ENCODE measurements around the gene ID1.
"Not testable (repeated sequence)": the region's sequence is repeated elsewhere in the genome, so short reads cannot be mapped to it uniquely, and the experiment has no call there.

The ID1 gene

DNA sequence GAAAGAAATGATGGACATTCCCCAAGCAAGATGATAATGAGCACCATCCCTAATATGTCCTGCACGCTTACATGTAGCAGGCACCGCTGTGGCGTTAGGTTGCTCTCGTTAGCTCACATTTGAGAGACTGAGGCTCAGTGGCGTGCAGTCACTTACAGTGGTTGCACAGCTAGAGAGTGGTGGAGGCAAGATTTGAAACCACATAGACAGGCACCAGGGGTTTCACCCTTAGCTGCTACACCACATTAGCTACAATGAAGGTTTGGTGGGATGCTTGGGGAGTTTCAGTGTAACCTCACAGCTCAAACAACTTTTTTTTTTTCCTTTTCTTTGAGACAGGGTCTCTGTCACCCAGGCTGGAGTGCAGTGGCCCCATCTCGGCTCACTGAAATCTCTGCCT, 36.3 kb downstream of the ID1 start:
- Histone ChIP-seq H3K36me3 (ENCODE audit: insufficient read depth, insufficient read length, low read length) (no peaks in the 10 kb centered on the region), H3K9me3 (ENCODE audit: insufficient read depth, low read length) (no peaks in the 10 kb centered on the region), H3K9ac (ENCODE audit: insufficient read length, low read depth) (no peak overlapping the region), H3K4me1 (ENCODE audit: insufficient read depth, insufficient read length) (peaks cover 10% of the 10 kb centered on the region), H3K27me3 (ENCODE audit: insufficient read depth, insufficient read length) (no peaks in the 10 kb centered on the region), H3K4me3 (ENCODE audit: insufficient read length, low read depth) (no peak overlapping the region)
- DNase-seq (ENCODE audit: low read depth, low spot score), result no peak
- TF ChIP-seq SUZ12 (IDR thresholded peaks at IDR 0.05; ENCODE audit: extremely low read depth, insufficient read depth, insufficient read length), result no peak
- no peak for TF ChIP-seq ZNF274 (IDR thresholded peaks at IDR 0.05; ENCODE audit: low read depth, low read length)
- TF ChIP-seq YY1 (IDR thresholded peaks at IDR 0.05; ENCODE audit: insufficient read depth, insufficient read length), result no peak

DNA sequence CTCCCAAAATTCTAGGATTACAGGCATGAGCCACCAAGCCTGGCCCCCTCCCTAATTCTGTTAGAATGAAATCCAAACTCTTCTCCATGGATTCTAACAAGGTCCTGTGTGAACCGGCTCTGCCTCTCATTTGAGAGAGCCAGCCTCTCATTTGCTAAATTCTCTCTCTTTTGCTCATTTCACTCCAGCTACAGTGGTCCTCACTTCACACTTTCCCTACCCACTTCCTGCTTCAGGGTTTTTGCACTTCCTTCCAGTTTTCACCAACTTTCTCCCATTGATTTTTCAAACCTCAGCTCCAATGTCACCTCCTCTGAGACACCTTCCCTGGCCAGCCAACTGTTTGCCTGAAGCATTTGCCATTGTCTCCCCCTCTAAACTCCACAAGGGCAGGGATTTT, 37.7 kb downstream of the ID1 start:
- no peak for DNase-seq (ENCODE audit: low read depth, low spot score)
- H3K27me3 ChIP-seq (ENCODE audit: insufficient read depth, insufficient read length), result no peaks in the 10 kb centered on the region
- no peak overlapping the region for H3K4me3 ChIP-seq (ENCODE audit: insufficient read length, low read depth)
- H3K4me1 ChIP-seq (ENCODE audit: insufficient read depth, insufficient read length), result peaks cover 8% of the 10 kb centered on the region
- H3K9me3 ChIP-seq (ENCODE audit: insufficient read depth, low read length), result no peaks in the 10 kb centered on the region
- H3K9ac ChIP-seq (ENCODE audit: insufficient read length, low read depth), result no peak overlapping the region
- no peak for TF ChIP-seq ZNF274 (IDR thresholded peaks at IDR 0.05; ENCODE audit: low read depth, low read length)
- no peaks in the 10 kb centered on the region for H3K36me3 ChIP-seq (ENCODE audit: insufficient read depth, insufficient read length, low read length)

DNA sequence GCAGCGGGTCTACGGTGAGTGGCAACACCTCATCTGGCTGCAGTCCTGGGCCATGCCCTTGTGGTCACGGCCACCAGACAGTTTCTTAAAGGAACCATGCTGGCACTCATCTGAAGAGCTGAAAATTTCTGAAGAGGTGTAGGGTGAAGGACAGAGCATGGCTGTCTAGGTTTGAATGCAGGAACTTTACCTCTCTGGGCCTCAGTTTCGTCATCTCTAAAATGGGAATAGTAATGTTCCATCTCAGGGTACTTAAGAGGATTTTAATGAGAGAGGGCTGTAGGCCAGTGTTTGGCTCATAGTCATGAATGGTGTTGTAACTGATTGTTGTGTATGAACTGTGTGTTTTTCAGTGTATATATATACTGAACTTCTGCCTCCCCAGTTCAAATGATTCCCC, 38.4 kb downstream of the ID1 start:
- peaks cover 8% of the 10 kb centered on the region for H3K4me1 ChIP-seq (ENCODE audit: insufficient read depth, insufficient read length)

DNA sequence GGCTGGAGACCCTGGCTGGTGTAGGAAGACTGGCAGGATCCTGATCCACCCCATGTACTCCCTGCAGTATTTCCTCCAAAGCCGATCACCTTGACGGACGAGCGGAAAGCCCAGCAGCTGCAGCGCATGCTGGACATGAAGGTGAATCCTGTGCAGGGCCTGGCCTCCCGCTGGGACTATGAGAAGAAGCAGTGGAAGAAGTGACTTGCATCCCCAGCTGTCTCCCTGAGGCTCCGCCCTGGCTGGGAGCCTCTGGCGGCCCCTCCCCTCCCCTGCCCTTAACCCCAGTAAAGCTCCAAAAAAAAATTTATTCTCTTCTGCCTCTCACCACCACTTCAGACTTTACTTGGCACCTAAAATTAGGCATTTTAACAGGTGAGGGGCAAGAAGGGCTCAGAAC, 39.6 kb downstream of the ID1 start:
- Histone ChIP-seq H3K9me3 (ENCODE audit: insufficient read depth, low read length) (no peaks in the 10 kb centered on the region), H3K9ac (ENCODE audit: insufficient read length, low read depth) (peak overlapping the region; percentile 32), H3K27me3 (ENCODE audit: insufficient read depth, insufficient read length) (no peaks in the 10 kb centered on the region), H3K4me3 (ENCODE audit: insufficient read length, low read depth) (no peak overlapping the region), H3K4me1 (ENCODE audit: insufficient read depth, insufficient read length) (peaks cover 8% of the 10 kb centered on the region), H3K36me3 (ENCODE audit: insufficient read depth, insufficient read length, low read length) (no peaks in the 10 kb centered on the region)
- no peak for DNase-seq (ENCODE audit: low read depth, low spot score)
- TF ChIP-seq ZNF274 (IDR thresholded peaks at IDR 0.05; ENCODE audit: low read depth, low read length) (no peak), YY1 (IDR thresholded peaks at IDR 0.05; ENCODE audit: insufficient read depth, insufficient read length) (no peak), SUZ12 (IDR thresholded peaks at IDR 0.05; ENCODE audit: extremely low read depth, insufficient read depth, insufficient read length) (no peak)

More for the DNA sequence above, 38.4 kb downstream of the ID1 start:
- no peak for TF ChIP-seq SUZ12 (IDR thresholded peaks at IDR 0.05; ENCODE audit: extremely low read depth, insufficient read depth, insufficient read length)
- no peak for TF ChIP-seq ZNF274 (IDR thresholded peaks at IDR 0.05; ENCODE audit: low read depth, low read length)
- TF ChIP-seq YY1 (IDR thresholded peaks at IDR 0.05; ENCODE audit: insufficient read depth, insufficient read length), result no peak
- Histone ChIP-seq H3K9me3 (ENCODE audit: insufficient read depth, low read length) (no peaks in the 10 kb centered on the region), H3K36me3 (ENCODE audit: insufficient read depth, insufficient read length, low read length) (no peaks in the 10 kb centered on the region), H3K27me3 (ENCODE audit: insufficient read depth, insufficient read length) (no peaks in the 10 kb centered on the region), H3K9ac (ENCODE audit: insufficient read length, low read depth) (no peak overlapping the region), H3K4me3 (ENCODE audit: insufficient read length, low read depth) (no peak overlapping the region)
- DNase-seq (ENCODE audit: low read depth, low spot score), result no peak

DNA sequence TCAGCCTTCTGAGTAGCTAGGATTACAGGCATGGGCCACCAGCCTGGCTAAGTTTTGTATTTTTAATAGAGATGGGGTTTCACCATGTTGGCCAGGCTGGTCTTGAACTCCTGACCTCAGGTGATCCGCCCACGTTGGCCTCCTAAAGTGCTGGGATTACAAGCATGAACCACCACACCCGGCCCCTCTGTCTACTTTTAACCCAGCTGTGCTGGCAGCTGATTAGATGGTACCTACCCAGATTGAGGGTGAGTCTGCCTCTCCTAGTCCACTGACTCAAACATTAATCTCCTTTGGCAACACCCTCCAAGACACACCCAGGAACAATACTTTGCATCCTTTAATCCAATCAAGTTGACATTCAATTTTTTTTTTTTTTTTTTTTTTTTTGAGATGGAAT, 43.0 kb downstream of the ID1 start:
- not testable (repeated sequence) for H3K9ac ChIP-seq (ENCODE audit: insufficient read length, low read depth); DNase-seq (ENCODE audit: low read depth, low spot score); H3K27me3 ChIP-seq (ENCODE audit: insufficient read depth, insufficient read length); H3K36me3 ChIP-seq (ENCODE audit: insufficient read depth, insufficient read length, low read length); H3K4me3 ChIP-seq (ENCODE audit: insufficient read length, low read depth); H3K4me1 ChIP-seq (ENCODE audit: insufficient read depth, insufficient read length); H3K9me3 ChIP-seq (ENCODE audit: insufficient read depth, low read length)

DNA sequence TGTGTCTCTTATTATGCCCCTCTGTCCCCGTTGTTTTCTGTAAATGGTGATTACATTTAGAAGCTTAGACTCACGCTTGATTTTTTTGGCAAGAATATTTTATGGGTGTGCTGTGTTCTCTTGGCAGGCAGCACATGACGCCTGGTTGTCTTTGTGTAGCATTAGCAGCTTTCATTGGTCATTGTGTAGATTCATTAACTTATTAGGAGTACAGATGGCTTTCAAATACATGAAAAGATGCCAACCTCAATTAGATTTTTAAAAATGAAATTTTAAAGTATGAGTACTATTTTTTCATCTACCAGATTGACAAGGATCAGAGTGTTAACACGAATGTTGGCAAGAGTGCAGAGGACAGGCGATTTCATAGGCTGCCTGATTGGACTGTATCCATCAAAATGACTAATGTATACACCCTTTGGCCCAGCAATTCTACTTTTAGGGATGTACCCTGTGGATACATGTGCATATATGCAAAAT, 47.9 kb downstream of the ID1 start:
- Histone ChIP-seq H3K27me3 (ENCODE audit: insufficient read depth, insufficient read length) (no peaks in the 10 kb centered on the region), H3K9me3 (ENCODE audit: insufficient read depth, low read length) (no peaks in the 10 kb centered on the region), H3K4me3 (ENCODE audit: insufficient read length, low read depth) (no peak overlapping the region), H3K4me1 (ENCODE audit: insufficient read depth, insufficient read length) (no peaks in the 10 kb centered on the region), H3K9ac (ENCODE audit: insufficient read length, low read depth) (no peak overlapping the region), H3K36me3 (ENCODE audit: insufficient read depth, insufficient read length, low read length) (no peaks in the 10 kb centered on the region)
- TF ChIP-seq ZNF274 (IDR thresholded peaks at IDR 0.05; ENCODE audit: low read depth, low read length) (no peak), YY1 (IDR thresholded peaks at IDR 0.05; ENCODE audit: insufficient read depth, insufficient read length) (no peak), SUZ12 (IDR thresholded peaks at IDR 0.05; ENCODE audit: extremely low read depth, insufficient read depth, insufficient read length) (no peak)
- DNase-seq (ENCODE audit: low read depth, low spot score), result no peak

DNA sequence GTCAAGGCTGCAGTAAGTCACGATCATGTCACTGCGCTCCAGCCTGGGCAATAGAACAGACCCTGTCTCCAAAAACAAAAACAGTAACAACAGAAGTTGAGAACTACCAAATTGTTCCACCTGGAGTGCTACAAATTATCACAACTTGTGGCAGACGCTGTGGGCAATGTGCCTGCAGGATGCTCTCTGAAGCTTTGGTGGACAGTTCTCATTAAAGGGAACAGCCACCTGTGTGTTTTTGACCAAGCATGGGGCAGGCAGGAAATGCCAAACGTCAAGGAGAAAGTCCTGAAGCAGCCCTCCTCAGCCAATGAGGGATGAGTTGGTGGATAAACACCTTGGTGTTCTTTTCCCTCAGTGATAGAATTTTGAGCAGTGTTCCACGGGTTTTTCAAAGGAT, 48.5 kb downstream of the ID1 start:
- H3K9ac ChIP-seq (ENCODE audit: insufficient read length, low read depth), result no peak overlapping the region
- no peaks in the 10 kb centered on the region for H3K36me3 ChIP-seq (ENCODE audit: insufficient read depth, insufficient read length, low read length)
- no peak for DNase-seq (ENCODE audit: low read depth, low spot score)
- H3K27me3 ChIP-seq (ENCODE audit: insufficient read depth, insufficient read length), result no peaks in the 10 kb centered on the region
- TF ChIP-seq YY1 (IDR thresholded peaks at IDR 0.05; ENCODE audit: insufficient read depth, insufficient read length) (no peak), SUZ12 (IDR thresholded peaks at IDR 0.05; ENCODE audit: extremely low read depth, insufficient read depth, insufficient read length) (no peak), ZNF274 (IDR thresholded peaks at IDR 0.05; ENCODE audit: low read depth, low read length) (no peak)
- H3K9me3 ChIP-seq (ENCODE audit: insufficient read depth, low read length), result no peaks in the 10 kb centered on the region
- no peaks in the 10 kb centered on the region for H3K4me1 ChIP-seq (ENCODE audit: insufficient read depth, insufficient read length)
- H3K4me3 ChIP-seq (ENCODE audit: insufficient read length, low read depth), result no peak overlapping the region

DNA sequence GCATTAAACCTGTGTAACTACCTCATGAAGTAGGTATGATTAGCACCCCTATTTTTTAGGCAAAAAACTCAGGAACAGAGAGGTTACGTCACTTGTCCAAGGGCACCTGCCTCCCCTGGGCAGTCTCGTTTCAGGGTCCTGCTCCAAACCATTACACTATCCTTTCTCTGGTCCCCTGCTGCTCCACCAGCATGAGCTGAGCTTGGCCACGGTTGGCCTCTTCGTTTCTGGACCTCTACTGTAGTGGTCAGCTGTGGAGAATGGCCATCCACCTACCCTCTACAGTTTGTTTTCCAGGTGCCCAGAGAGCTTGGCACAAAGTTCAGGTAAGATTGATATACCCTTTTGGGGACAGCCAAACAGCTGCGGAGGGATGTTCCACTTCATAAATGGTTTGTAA, 49.4 kb downstream of the ID1 start:
- DNase-seq (ENCODE audit: low read depth, low spot score), result no peak
- Histone ChIP-seq H3K27me3 (ENCODE audit: insufficient read depth, insufficient read length) (no peaks in the 10 kb centered on the region), H3K4me1 (ENCODE audit: insufficient read depth, insufficient read length) (no peaks in the 10 kb centered on the region), H3K9ac (ENCODE audit: insufficient read length, low read depth) (no peak overlapping the region), H3K36me3 (ENCODE audit: insufficient read depth, insufficient read length, low read length) (no peaks in the 10 kb centered on the region), H3K9me3 (ENCODE audit: insufficient read depth, low read length) (no peaks in the 10 kb centered on the region), H3K4me3 (ENCODE audit: insufficient read length, low read depth) (no peak overlapping the region)
- TF ChIP-seq YY1 (IDR thresholded peaks at IDR 0.05; ENCODE audit: insufficient read depth, insufficient read length) (no peak), ZNF274 (IDR thresholded peaks at IDR 0.05; ENCODE audit: low read depth, low read length) (no peak), SUZ12 (IDR thresholded peaks at IDR 0.05; ENCODE audit: extremely low read depth, insufficient read depth, insufficient read length) (no peak)
